Head of caudate nucleus (tissue), 42 donors: Measurements from ENCODE around the gene PRDX5.

ENCODE experiments used
- DNase-seq, 42 donors: peaks; one replicate each; pipeline versions ENCODE4 v3.0.0 to v3.0.0-alpha.2; 2020 to 2021; ENCODE audit warnings: mixed read lengths in 7 of 42
- intact Hi-C: fragments of 100-400 bp; cut with DNase I; formaldehyde crosslinking; loops from one replicate; pipeline ENCODE4 v1.15.0; 2022

Gene PRDX5

GRCh38 chr11:64287676-64288352 lies 30.1 kb upstream of the PRDX5 start:
- intact Hi-C loops: no loop called here
- no peak for DNase-seq

GRCh38 chr11:64288353-64288750 lies 29.6 kb upstream of the PRDX5 start:
- DNase-seq: no peak

GRCh38 chr11:64289002-64289564 lies 28.8 kb upstream of the PRDX5 start:
- DNase-seq: no peak
- intact Hi-C loops: no loop called here

More at GRCh38 chr11:64288353-64288750, 29.6 kb upstream of the PRDX5 start:
- intact Hi-C loops: no loop called here

GRCh38 chr11:64290352-64291261 lies 27.3 kb upstream of the PRDX5 start:
- DNase-seq: peak in 1 of 42 donors; percentile 39
- intact Hi-C loops: no loop called here

GRCh38 chr11:64291262-64291751 lies 26.6 kb upstream of the PRDX5 start, which contains the start of gene KCNK4:
Gene KCNK4, plus strand, starts transcription at chr11:64291302. Its CDS starts 1,717 bp downstream, at chr11:64293019.
- intact Hi-C loops: no loop called here
- DNase-seq: no peak

- peak in 6 of 42 donors; percentile 17 to 56 (median 43) for DNase-seq
- intact Hi-C loops: no loop called here
Measured at GRCh38 chr11:64291752-64292459, 26.0 kb upstream of the PRDX5 start.

GRCh38 chr11:64292460-64293254 lies 25.3 kb upstream of the PRDX5 start:
- DNase-seq: peak in 3 of 42 donors; percentile 22 to 39 (median 33)
- intact Hi-C loops: no loop called here

GRCh38 chr11:64294774-64295173 lies 23.1 kb upstream of the PRDX5 start:
- intact Hi-C loops: no loop called here
- DNase-seq: no peak

GRCh38 chr11:64295760-64296159 lies 22.2 kb upstream of the PRDX5 start:
- intact Hi-C loops: no loop called here
- no peak for DNase-seq

GRCh38 chr11:64296236-64296635 lies 21.7 kb upstream of the PRDX5 start:
- intact Hi-C loops: no loop called here
- DNase-seq: no peak

GRCh38 chr11:64296830-64297698 lies 20.9 kb upstream of the PRDX5 start:
- intact Hi-C loops: no loop called here
- DNase-seq: no peak

- DNase-seq: no peak
- intact Hi-C loops: no loop called here
Measured at GRCh38 chr11:64297699-64298358, 20.1 kb upstream of the PRDX5 start.

GRCh38 chr11:64298966-64299846 lies 18.7 kb upstream of the PRDX5 start:
- peak; percentile 49 to 92 (median 81) for DNase-seq
- intact Hi-C loops: no loop called here

GRCh38 chr11:64299847-64300648 lies 17.9 kb upstream of the PRDX5 start, which contains the start of gene CATSPERZ:
Gene CATSPERZ, plus strand, starts transcription at chr11:64300358. Its CDS starts 53 bp downstream, at chr11:64300411.
- DNase-seq: peak in 7 of 42 donors; percentile 22 to 57 (median 41)
- intact Hi-C loops: no loop called here
